Spinal cord (tissue), 10 donors: Measurements from ENCODE around the gene ADCY9. TPM values are rescaled to one million over a fixed set of nuclear protein-coding genes. Genes with fewer than 3 reads are reported as not detected.
A peak's percentile ranks its signal among the peaks of the same experiment; 100 is the strongest.

ENCODE experiments used
- DNase-seq, 6 donors: peaks; one replicate each; pipeline versions ENCODE4 v3.0.0 to v3.0.0-alpha.2; 2013 to 2015; ENCODE audit warnings: low spot score in 6 of 6, low read depth in 4 of 6
- H3K27ac ChIP-seq: one replicate; pipeline ENCODE4 v1.5.1; 2013; ENCODE audit warnings: low read depth, low read length, control low read depth
- H3K27me3 ChIP-seq: one replicate; pipeline ENCODE4 v1.6.1; 2013; ENCODE audit warnings: low read length; ENCODE audit not compliant: control insufficient read depth, insufficient read depth
- H3K36me3 ChIP-seq: one replicate; pipeline ENCODE4 v1.6.1; 2013; ENCODE audit warnings: low read length; ENCODE audit not compliant: control insufficient read depth, insufficient read depth
- H3K4me1 ChIP-seq: one replicate; pipeline ENCODE4 v1.6.1; 2013; ENCODE audit warnings: low read length; ENCODE audit not compliant: control insufficient read depth, insufficient read depth
- H3K4me3 ChIP-seq: one replicate; pipeline ENCODE4 v1.5.1; 2013; ENCODE audit warnings: low read depth, low read length, control low read depth
- H3K9me3 ChIP-seq: one replicate; pipeline ENCODE4 v1.6.1; 2013; ENCODE audit warnings: low read length; ENCODE audit not compliant: control insufficient read depth, insufficient read depth
- WGBS: methylation state at CpG from one replicate; pipeline ENCODE4 v1.1.5; 2013; ENCODE audit warnings: missing lambda C conversion rate; ENCODE audit not compliant: insufficient coverage; 5-methylcytosine and 5-hydroxymethylcytosine counted together
- polyA plus RNA-seq, 2 donors: library from polyadenylated mRNA; unstranded; fragments of 120-200 nt; gene quantifications; one replicate each; pipeline ENCODE4 v1.2.1, GENCODE V29; 2013; ENCODE audit not compliant: insufficient read length in 2 of 2
- total RNA-seq, 2 donors: library from RNA; depleted of rRNA in 1 of 2; stranded (reverse); fragments of 120-200 nt in 1 of 2; fragments of >200 nt in 1 of 2; gene quantifications; one replicate each; pipeline versions ENCODE4 v1.2.3 to v1.2.4, GENCODE V29; 2013 to 2014
- donor health status: healthy.

ADCY9 gene
- total and polyA plus RNA-seq, 4 donors: 12.0 to 13.4 (median 13.0) TPM

DNA sequence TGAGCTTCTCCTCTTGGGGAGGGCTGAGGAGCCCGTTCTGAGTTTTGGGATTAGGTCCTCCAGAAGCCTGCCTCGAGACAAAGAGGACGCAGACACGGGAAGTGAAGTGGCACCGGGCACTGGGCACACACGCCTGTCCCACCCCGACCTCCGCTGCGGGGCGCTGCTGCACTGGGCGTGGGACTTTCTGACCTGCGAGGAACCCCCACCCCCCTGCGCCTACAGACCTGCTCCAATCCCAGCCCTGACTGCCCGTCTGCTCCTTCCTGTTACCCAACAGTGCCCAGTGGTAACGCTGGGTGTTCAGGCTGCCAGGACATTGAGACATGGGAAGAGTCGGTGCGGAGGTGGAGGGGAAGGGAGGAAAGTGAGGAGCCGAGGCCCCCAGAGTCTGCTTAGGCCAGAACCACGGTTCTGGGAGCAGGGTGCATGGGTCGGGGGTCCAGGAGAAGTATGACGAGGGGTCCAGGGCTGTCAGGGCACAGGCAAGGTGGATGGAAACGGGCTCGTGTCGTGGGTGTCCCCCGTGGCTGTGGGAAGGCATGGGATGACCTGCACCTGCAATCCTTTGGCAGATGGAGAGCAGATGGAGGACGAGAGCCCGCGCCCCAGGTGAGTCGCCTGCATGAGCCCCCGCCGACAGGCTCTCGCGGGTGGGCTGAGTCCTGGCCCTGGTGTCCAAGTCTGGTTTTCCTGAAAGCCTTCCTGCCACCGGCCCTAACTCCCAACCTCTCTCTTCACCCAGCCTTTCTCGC lies 123.8 kb downstream of the ADCY9 start:
- Histone ChIP-seq H3K27me3 (no peaks in the 10 kb centered on the region), H3K36me3 (peaks cover 38% of the 10 kb centered on the region), H3K4me3 (no peak overlapping the region), H3K9me3 (no peaks in the 10 kb centered on the region), H3K27ac (no peak overlapping the region), H3K4me1 (peaks cover 3% of the 10 kb centered on the region)
- 75% methylated on average over 33 of the region's 35 CpGs for WGBS
- no peak for DNase-seq

DNA sequence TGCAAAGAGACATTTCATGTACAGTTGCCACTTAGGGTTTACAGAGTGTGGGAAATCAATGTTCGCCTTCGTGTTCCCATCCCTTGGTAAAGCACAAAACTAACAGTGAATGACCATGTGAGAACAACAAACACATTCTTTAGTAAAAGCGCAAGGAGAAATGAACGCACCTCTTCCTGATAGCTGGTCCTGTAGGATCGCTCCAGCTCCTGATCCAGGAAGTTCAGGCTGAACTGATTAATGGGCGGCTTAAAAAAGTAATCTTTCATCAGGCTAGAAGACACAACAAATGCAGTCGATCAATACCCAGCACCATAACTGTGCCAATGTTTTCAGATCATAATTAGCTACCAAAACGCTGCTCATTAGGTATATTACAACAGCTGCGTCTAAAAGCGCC lies 127.4 kb downstream of the ADCY9 start:
- Histone ChIP-seq H3K27me3 (no peaks in the 10 kb centered on the region), H3K9me3 (no peaks in the 10 kb centered on the region), H3K27ac (no peak overlapping the region), H3K36me3 (peaks cover 64% of the 10 kb centered on the region), H3K4me3 (no peak overlapping the region), H3K4me1 (no peaks in the 10 kb centered on the region)
- 92% methylated on average over 10 of the region's 10 CpGs for WGBS
- peak in 1 of 6 donors; percentile 15 for DNase-seq

DNA sequence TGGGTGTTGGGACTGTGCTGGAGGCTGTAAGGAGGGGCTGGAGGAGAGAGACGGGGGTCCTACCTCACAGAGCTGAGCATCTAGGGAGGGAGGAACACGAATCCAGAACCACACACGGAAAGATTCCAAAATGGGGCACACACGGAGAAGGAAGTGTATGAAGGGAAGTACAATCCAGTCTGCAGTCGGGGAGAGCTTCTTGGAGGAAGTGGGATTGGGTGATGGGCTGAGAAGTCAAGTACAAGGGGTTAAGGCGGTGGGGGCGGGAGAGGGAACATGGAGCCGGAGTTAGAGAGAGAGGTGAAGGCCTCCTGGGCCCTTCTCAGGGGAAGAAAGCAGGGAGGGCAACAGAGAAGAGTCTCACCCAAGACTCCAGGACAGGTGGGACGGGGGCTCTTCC lies 128.2 kb downstream of the ADCY9 start:
- 89% methylated on average over 8 of the region's 9 CpGs for WGBS
- Histone ChIP-seq H3K27ac (no peak overlapping the region), H3K9me3 (no peaks in the 10 kb centered on the region), H3K4me3 (no peak overlapping the region), H3K36me3 (peaks cover 59% of the 10 kb centered on the region), H3K4me1 (peaks cover 5% of the 10 kb centered on the region), H3K27me3 (no peaks in the 10 kb centered on the region)
- no peak for DNase-seq

DNA sequence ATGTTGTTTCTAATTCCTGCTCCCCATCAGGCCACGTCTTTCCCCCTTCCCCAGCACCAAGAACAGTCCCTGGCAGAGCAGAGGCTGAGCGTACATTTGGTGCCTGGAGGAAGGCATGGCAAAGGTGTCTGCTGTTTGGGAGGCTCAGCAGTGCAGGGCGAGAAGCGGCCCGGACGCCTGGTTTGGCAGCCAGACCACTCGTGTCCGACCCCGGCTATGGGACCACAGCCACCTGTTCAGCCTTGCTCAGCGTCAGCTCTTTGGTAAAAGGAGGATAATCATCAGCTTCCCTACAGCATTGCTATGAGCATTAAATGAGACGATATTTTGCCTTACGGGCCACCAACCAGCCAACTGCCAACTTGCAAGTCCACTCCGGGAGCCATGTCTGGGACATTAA lies 129.0 kb downstream of the ADCY9 start:
- Histone ChIP-seq H3K4me1 (peaks cover 9% of the 10 kb centered on the region), H3K27ac (no peak overlapping the region), H3K9me3 (no peaks in the 10 kb centered on the region), H3K4me3 (no peak overlapping the region), H3K27me3 (no peaks in the 10 kb centered on the region), H3K36me3 (peaks cover 59% of the 10 kb centered on the region)
- WGBS: 90% methylated on average over 12 of the region's 13 CpGs
- DNase-seq: no peak

DNA sequence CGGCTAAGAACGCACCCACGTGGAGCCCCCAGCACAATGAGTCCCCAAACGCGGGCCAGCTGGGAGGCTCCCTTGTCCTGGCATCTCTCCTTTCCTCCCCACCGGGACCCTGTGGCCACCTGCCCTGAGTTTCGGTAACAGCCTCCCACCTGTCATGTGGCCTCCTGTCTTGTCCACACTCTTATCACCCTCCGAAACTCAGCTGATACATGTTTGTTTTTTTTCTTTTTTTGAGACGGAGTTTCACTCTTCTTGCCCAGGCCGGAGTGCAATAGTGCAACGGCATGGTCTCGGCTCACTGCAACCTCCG lies 130.1 kb downstream of the ADCY9 start:
- no peaks in the 10 kb centered on the region for H3K27me3 ChIP-seq
- no peak overlapping the region for H3K27ac ChIP-seq
- DNase-seq: no peak
- H3K4me3 ChIP-seq: no peak overlapping the region
- peaks cover 59% of the 10 kb centered on the region for H3K36me3 ChIP-seq
- WGBS: 92% methylated on average over 9 of the region's 13 CpGs
- peaks cover 9% of the 10 kb centered on the region for H3K4me1 ChIP-seq
- no peaks in the 10 kb centered on the region for H3K9me3 ChIP-seq

DNA sequence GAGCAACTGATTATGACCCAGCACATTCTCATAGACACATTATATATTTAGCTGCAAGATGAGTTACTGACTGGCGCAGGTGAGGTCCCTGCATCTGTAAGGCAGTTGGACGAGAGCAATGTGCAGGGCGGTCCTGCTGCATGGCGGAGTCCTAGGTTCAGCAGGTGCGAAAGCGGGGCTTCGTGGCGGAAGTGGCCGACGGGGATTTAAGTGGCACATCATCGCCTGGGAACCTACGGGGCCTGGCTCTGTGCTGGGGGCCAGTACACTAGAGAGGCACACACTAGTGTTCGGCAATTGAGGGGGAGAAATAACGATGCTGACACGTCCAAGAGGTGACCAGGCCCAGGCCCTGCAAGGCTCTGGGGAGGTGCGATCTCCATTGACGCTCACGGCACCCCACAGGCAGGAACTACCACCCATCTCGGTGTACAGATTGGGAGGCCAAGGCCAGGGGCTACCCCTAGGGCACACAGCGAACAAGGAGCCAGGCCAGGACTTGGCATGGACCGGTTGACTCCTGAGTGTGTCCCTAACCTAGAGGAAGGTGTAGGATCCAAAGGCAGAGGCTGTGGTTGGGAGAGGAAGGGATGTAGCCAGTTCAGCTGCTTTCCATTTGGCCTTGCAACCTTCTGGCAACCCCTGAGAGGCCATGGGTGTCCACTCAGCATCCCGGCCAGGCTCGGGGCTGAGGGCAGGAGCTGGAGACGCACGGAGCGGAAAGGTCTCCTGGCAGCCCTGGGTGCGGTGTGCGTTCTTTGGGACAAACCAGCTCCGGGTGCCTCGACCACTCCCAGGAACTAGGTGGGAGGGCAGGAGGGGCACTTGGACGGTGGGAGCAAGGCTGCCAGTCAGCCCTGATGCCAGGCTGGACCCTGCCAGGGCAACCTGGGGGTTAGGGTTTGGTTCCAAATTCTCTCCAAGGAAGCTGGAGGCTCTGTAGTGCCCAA lies 131.9 kb downstream of the ADCY9 start:
- DNase-seq: no peak
- Histone ChIP-seq H3K4me3 (no peak overlapping the region), H3K27ac (no peak overlapping the region), H3K27me3 (no peaks in the 10 kb centered on the region), H3K9me3 (no peaks in the 10 kb centered on the region), H3K4me1 (peaks cover 21% of the 10 kb centered on the region), H3K36me3 (peaks cover 76% of the 10 kb centered on the region)
- WGBS: 94% methylated on average over 31 of the region's 31 CpGs

DNA sequence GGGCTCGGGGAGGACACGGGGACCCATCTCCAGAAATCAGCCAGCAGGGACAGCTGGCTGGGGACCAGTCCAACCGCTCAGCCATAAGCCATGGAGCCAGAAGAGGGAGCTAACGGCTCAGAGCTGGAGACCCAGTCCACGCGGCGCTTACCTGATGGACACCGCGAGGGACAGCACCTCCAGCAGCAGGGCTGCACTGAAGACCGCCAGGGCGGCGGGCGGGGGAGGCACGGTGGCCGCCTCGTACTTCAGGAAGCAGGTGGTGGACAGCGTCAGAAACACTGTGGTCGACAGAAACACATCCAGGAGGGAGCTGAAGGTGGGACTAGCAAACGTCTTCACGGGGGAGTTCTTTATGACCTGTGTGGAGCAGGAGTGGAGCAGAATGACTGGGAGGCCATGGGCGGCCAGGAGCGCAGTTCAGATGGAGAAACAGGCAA lies 133.1 kb downstream of the ADCY9 start:
- peaks cover 21% of the 10 kb centered on the region for H3K4me1 ChIP-seq
- DNase-seq: peak in 2 of 6 donors; percentile 78 to 90
- H3K27ac ChIP-seq: no peak overlapping the region
- no peak overlapping the region for H3K4me3 ChIP-seq
- WGBS: 14% methylated on average over 22 of the region's 22 CpGs
- no peaks in the 10 kb centered on the region for H3K9me3 ChIP-seq
- H3K36me3 ChIP-seq: peaks cover 83% of the 10 kb centered on the region
- H3K27me3 ChIP-seq: no peaks in the 10 kb centered on the region

DNA sequence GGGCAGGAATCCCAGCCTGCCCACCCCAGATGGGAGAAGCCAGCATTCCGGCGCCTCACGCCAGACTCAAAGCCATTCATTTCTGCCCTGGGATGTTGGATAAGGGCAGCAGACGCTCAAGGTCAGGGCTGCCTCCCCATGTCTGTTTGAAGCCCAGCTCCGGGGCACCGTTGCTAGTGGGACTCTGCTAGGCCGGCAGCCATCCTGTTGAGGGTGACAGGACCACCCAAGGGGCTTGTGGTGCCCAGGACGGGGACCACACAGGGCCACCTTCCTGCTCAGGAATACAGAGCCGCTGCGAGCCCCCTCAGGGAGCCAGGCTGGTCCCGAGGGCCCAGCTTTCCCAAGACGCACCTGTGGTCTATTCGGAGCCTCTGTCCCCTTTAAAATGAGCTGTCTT lies 134.0 kb downstream of the ADCY9 start:
- H3K4me3 ChIP-seq: no peak overlapping the region
- H3K27me3 ChIP-seq: no peaks in the 10 kb centered on the region
- 97% methylated on average over 13 of the region's 13 CpGs for WGBS
- peaks cover 21% of the 10 kb centered on the region for H3K4me1 ChIP-seq
- H3K9me3 ChIP-seq: no peaks in the 10 kb centered on the region
- peaks cover 83% of the 10 kb centered on the region for H3K36me3 ChIP-seq
- DNase-seq: no peak
- H3K27ac ChIP-seq: no peak overlapping the region

DNA sequence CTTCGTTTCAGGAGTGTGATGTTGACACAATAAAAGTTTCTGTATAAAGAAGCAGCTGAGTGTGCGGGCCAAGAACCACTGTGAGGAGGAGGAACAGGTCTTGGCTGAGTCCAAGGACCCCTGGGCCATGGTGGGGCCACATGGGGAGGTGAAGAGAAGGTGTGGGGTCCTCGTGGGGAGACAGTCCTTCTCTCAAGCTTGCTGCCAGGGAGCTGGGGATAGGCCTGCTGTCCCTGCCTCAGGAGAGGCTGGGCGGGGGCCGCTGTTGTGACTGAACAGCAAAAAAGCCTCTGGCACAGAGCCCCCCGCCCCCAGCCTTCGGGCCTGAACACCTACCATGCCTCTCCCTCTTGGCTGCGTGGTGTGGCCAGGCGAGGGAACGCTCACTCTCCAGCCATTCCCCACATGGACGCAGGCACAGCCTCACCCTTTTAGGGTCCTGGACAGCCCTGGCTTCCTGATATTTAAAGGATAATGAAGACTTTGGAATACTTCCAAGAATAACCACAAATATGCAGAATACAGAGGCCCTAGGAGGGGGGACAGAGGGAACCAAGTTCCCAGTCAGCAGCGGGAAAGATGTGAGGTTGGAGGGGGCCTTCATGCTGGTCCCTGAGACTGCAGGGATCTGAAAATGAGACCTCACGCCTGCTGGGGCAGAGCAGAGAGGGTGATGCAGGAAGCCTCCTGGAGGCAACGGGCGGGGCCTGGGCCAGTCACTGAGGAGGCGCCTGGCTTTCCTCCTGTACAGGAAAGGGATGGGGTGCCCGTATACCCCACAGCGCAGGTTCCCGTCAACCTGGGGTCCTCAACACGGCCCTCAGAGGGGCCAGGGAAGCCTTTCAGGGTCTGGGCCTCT lies 135.8 kb downstream of the ADCY9 start:
- Histone ChIP-seq H3K27me3 (no peaks in the 10 kb centered on the region), H3K4me3 (no peak overlapping the region), H3K9me3 (no peaks in the 10 kb centered on the region), H3K36me3 (peaks cover 74% of the 10 kb centered on the region), H3K4me1 (peaks cover 21% of the 10 kb centered on the region), H3K27ac (peak overlapping the region; percentile 61)
- WGBS: 82% methylated on average over 19 of the region's 20 CpGs
- peak in 1 of 6 donors; percentile 44 for DNase-seq
